GM23338 (cell line): ENCODE data around the gene SCNN1B. TPM values are rescaled to one million over a fixed set of nuclear protein-coding genes. Genes with fewer than 3 reads are reported as not detected.
A peak's percentile ranks its signal among the peaks of the same experiment; 100 is the strongest.
"Not testable (repeated sequence)": the region's sequence is repeated elsewhere in the genome, so short reads cannot be mapped to it uniquely, and the experiment has no call there.

Source experiments
- ATAC-seq: fragments of 200-7000 bp; cut with Tn5 transposase; 3 replicates; pipeline ENCODE4 v1.9.1; 2020
- DNase-seq: peaks from one replicate; pipeline ENCODE4 v3.0.0-alpha.2; 2015; ENCODE audit warnings: low spot score
- H2AFZ ChIP-seq: fragments of 200-600 bp; sonication (generic); 2 replicates; pipeline ENCODE4 v1.8.0; 2016; ENCODE audit warnings: antibody characterized with exemption, mild to moderate bottlenecking, moderate library complexity
- H3F3A ChIP-seq: fragments of 200-600 bp; sonication (generic); replicated peaks from 2 replicates; pipeline ENCODE4 v1.8.0; 2017; ENCODE audit warnings: antibody characterized with exemption, mixed run types, low read depth
- H3K27ac ChIP-seq: fragments of 200-600 bp; sonication (generic); 2 replicates; pipeline ENCODE4 v1.6.1; 2016; ENCODE audit warnings: low read depth
- H3K27me3 ChIP-seq: fragments of 200-600 bp; sonication (generic); 2 replicates; pipeline ENCODE4 v1.8.0; 2016; ENCODE audit warnings: mild to moderate bottlenecking, mixed run types, moderate library complexity; ENCODE audit not compliant: insufficient read depth
- H3K36me3 ChIP-seq: fragments of 200-600 bp; sonication (generic); 2 replicates; pipeline ENCODE4 v1.8.0; 2016; ENCODE audit warnings: mild to moderate bottlenecking; ENCODE audit not compliant: insufficient read depth
- H3K4me1 ChIP-seq: fragments of 200-600 bp; sonication (generic); 2 replicates; pipeline ENCODE4 v1.8.0; 2016; ENCODE audit warnings: mild to moderate bottlenecking, moderate library complexity; ENCODE audit not compliant: insufficient read depth
- H3K4me2 ChIP-seq: fragments of 200-600 bp; sonication (generic); 2 replicates; pipeline ENCODE4 v1.7.1; 2017; ENCODE audit warnings: mixed run types
- H3K4me3 ChIP-seq: fragments of 200-600 bp; sonication (generic); 2 replicates; pipeline ENCODE4 v1.6.1; 2016; ENCODE audit warnings: mixed run types
- H3K79me2 ChIP-seq: fragments of 200-600 bp; sonication (generic); replicated peaks from 2 replicates; pipeline ENCODE4 v1.8.0; 2017; ENCODE audit warnings: mild to moderate bottlenecking; ENCODE audit not compliant: insufficient read depth
- H3K9me2 ChIP-seq: fragments of 200-600 bp; sonication (generic); 2 replicates; pipeline ENCODE4 v1.8.0; 2017; ENCODE audit not compliant: insufficient read depth
- H4K20me1 ChIP-seq: fragments of 200-600 bp; sonication (generic); replicated peaks from 2 replicates; pipeline ENCODE4 v1.8.0; 2017; ENCODE audit warnings: mild to moderate bottlenecking; ENCODE audit not compliant: insufficient read depth
- H3K27ac Mint-ChIP-seq: 2 replicates; pipeline ENCODE4 v1.8.0; 2020; ENCODE audit warnings: inconsistent platforms, mild to moderate bottlenecking, moderate library complexity, mixed read lengths
- H3K27me3 Mint-ChIP-seq: 3 replicates; pipeline ENCODE4 v1.8.0; 2022; ENCODE audit warnings: low read depth, mild to moderate bottlenecking, moderate library complexity, mixed read lengths, inconsistent platforms; ENCODE audit not compliant: insufficient read depth, poor library complexity
- H3K36me3 Mint-ChIP-seq: 3 replicates; pipeline ENCODE4 v1.8.0; 2021; ENCODE audit warnings: low read depth, mild to moderate bottlenecking, inconsistent platforms, moderate library complexity, mixed read lengths
- H3K4me1 Mint-ChIP-seq: 3 replicates; pipeline ENCODE4 v1.8.0; 2020; ENCODE audit warnings: mild to moderate bottlenecking, inconsistent platforms, mixed read lengths
- H3K4me3 Mint-ChIP-seq: 3 replicates; pipeline ENCODE4 v1.8.0; 2021; ENCODE audit warnings: moderate library complexity, mild to moderate bottlenecking, inconsistent platforms, mixed read lengths
- H3K9me3 Mint-ChIP-seq: 3 replicates; pipeline ENCODE4 v1.8.0; 2020; ENCODE audit warnings: moderate library complexity, mild to moderate bottlenecking, inconsistent platforms, mixed read lengths
- CTCF ChIP-seq, 2 experiments: fragments of 200-600 bp in 1 of 2; sonication (generic) in 1 of 2; conservative IDR thresholded peaks; 2 replicates each; pipeline versions ENCODE4 v1.5.1 to v1.6.1; 2016 to 2017; ENCODE audit warnings: antibody characterized with exemption in 2 of 2, low read depth in 2 of 2, mild to moderate bottlenecking in 2 of 2, moderate library complexity in 1 of 2
- POLR2AphosphoS5 ChIP-seq: IDR thresholded peaks from 2 replicates; pipeline ENCODE4 v1.6.1; 2016; ENCODE audit warnings: antibody characterized with exemption, low read depth
- ZNF462 ChIP-seq: fragments of 250-450 bp; sonication (Bioruptor Pico); IDR thresholded peaks from 2 replicates; pipeline ENCODE4 v1.5.0; 2020; ENCODE audit warnings: mild to moderate bottlenecking, moderate library complexity
- polyA plus RNA-seq: library from polyadenylated mRNA; unstranded; fragments of >200 nt; fragmentation: Nextera tagmentation; extraction: Ambion mirVana; gene quantifications from 2 replicates; pipeline ENCODE4 v1.2.1, GENCODE V29; 2016
- total RNA-seq: library from RNA; depleted of rRNA; stranded (reverse); fragments of >200 nt; shearing (Covaris generic); gene quantifications from 2 replicates; pipeline ENCODE4 v1.2.3, GENCODE V29; 2014

SCNN1B gene
- total and polyA plus RNA-seq, 2 experiments from 2014 or later = 0.78 to 1.1 TPM

GRCh38 chr16:23365602-23366240 is 63.6 kb downstream of the SCNN1B start:
- ATAC-seq (peak; percentile 58), DNase-seq (peak; percentile 25)
- TF ChIP-seq ZNF462 (CRISPR knock-in tag) = no peak
- TF ChIP-seq POLR2AphosphoS5 = no peak
- TF ChIP-seq CTCF (conservative IDR thresholded peaks at IDR 0.05; ENCODE audit: low read depth in 2 of 2) = no peak
- Mint-ChIP-seq H3K4me1 (peaks cover 9% of the 10 kb centered on the region), H3K36me3 (no peaks in the 10 kb centered on the region; the same call in 2 of the 3 replicates), H3K27ac (peak overlapping the region; percentile 82), H3K9me3 (no peaks in the 10 kb centered on the region), H3K27me3 (peaks cover 9% of the 10 kb centered on the region), H3K4me3 (no peak overlapping the region; the same call in 2 of the 3 replicates)
- no peaks in the 10 kb centered on the region for H4K20me1 ChIP-seq
- no peak overlapping the region for H3K4me3 ChIP-seq
- peak overlapping the region; percentile 89 for H2AFZ ChIP-seq
- H3K27me3 ChIP-seq = no peaks in the 10 kb centered on the region
- no peaks in the 10 kb centered on the region for H3K79me2 ChIP-seq
- H3K9me2 ChIP-seq = no peaks in the 10 kb centered on the region
- H3K4me2 ChIP-seq = peak overlapping the region; percentile 37; the same call in 1 of the 2 replicates
- H3F3A ChIP-seq = no peaks in the 10 kb centered on the region
- peak overlapping the region; percentile 7; the same call in 1 of the 2 replicates for H3K27ac ChIP-seq
- H3K4me1 ChIP-seq = peaks cover 12% of the 10 kb centered on the region; the same call in 1 of the 2 replicates
- no peaks in the 10 kb centered on the region for H3K36me3 ChIP-seq

- not testable (repeated sequence) for DNase-seq, H4K20me1 ChIP-seq, H3K4me2 ChIP-seq, H3K36me3 Mint-ChIP-seq, H3K79me2 ChIP-seq, H3K4me3 ChIP-seq, H3K27me3 Mint-ChIP-seq, H3K27ac Mint-ChIP-seq, H3K9me3 Mint-ChIP-seq, H3K27me3 ChIP-seq, H3F3A ChIP-seq, H3K4me3 Mint-ChIP-seq, H2AFZ ChIP-seq, H3K27ac ChIP-seq, ATAC-seq, H3K9me2 ChIP-seq, H3K36me3 ChIP-seq, H3K4me1 Mint-ChIP-seq
- peaks cover 12% of the 10 kb centered on the region; the same call in 1 of the 2 replicates for H3K4me1 ChIP-seq
Measured at GRCh38 chr16:23366341-23366740, 64.2 kb downstream of the SCNN1B start.
